NT2/D1 (cell line): ENCODE results near the gene SDK2.

Experiments used
- DNase-seq: peaks from one replicate; pipeline ENCODE4 v3.0.0-alpha.2; 2011; ENCODE audit warnings: low read depth, low spot score
- H3K27me3 ChIP-seq: 2 replicates; pipeline ENCODE4 v1.6.0; 2011; ENCODE audit warnings: mild to moderate bottlenecking; ENCODE audit not compliant: insufficient read length, insufficient read depth
- H3K36me3 ChIP-seq: 2 replicates; pipeline ENCODE4 v1.6.1; 2011; ENCODE audit warnings: mild to moderate bottlenecking, low read length, mixed read lengths; ENCODE audit not compliant: insufficient read depth, insufficient read length
- H3K4me1 ChIP-seq: 2 replicates; pipeline ENCODE4 v1.5.1; 2011; ENCODE audit not compliant: insufficient read depth, insufficient read length
- H3K4me3 ChIP-seq: 2 replicates; pipeline ENCODE4 v1.5.1; 2011; ENCODE audit warnings: low read depth; ENCODE audit not compliant: insufficient read length
- H3K9ac ChIP-seq: 2 replicates; pipeline ENCODE4 v1.6.0; 2011; ENCODE audit warnings: low read depth; ENCODE audit not compliant: insufficient read length
- H3K9me3 ChIP-seq: 2 replicates; pipeline ENCODE4 v1.5.1; 2011; ENCODE audit warnings: mild to moderate bottlenecking, low read length; ENCODE audit not compliant: insufficient read depth
- SUZ12 ChIP-seq: IDR thresholded peaks from 2 replicates; pipeline ENCODE4 v1.6.1; 2011; ENCODE audit not compliant: insufficient read length, insufficient read depth; ENCODE audit errors: extremely low read depth
- YY1 ChIP-seq: IDR thresholded peaks from 2 replicates; pipeline ENCODE4 v1.6.1; 2011; ENCODE audit not compliant: insufficient read length, insufficient read depth
- ZNF274 ChIP-seq: IDR thresholded peaks from 2 replicates; pipeline ENCODE4 v1.6.1; 2011; ENCODE audit warnings: mild to moderate bottlenecking, low read depth, low read length

The SDK2 gene

GRCh38 chr17:73348829-73349095 is 295.5 kb downstream of the SDK2 start:
- DNase-seq = no peak
- TF ChIP-seq ZNF274 = no peak
- no peak for TF ChIP-seq YY1
- TF ChIP-seq SUZ12 = no peak
- Histone ChIP-seq H3K27me3 (no peaks in the 10 kb centered on the region), H3K4me1 (peaks cover 32% of the 10 kb centered on the region), H3K9ac (peak overlapping the region; percentile 50), H3K4me3 (no peak overlapping the region), H3K36me3 (no peaks in the 10 kb centered on the region), H3K9me3 (no peaks in the 10 kb centered on the region)

GRCh38 chr17:73348018-73348828 is 296.0 kb downstream of the SDK2 start:
- Histone ChIP-seq H3K36me3 (no peaks in the 10 kb centered on the region), H3K27me3 (no peaks in the 10 kb centered on the region), H3K4me3 (no peak overlapping the region), H3K9ac (peak overlapping the region; percentile 17), H3K4me1 (peaks cover 35% of the 10 kb centered on the region), H3K9me3 (no peaks in the 10 kb centered on the region)
- TF ChIP-seq ZNF274 (no peak), YY1 (no peak), SUZ12 (no peak)
- no peak for DNase-seq

- Histone ChIP-seq H3K27me3 (no peaks in the 10 kb centered on the region), H3K36me3 (no peaks in the 10 kb centered on the region)
- no peak for DNase-seq
Observed at GRCh38 chr17:73347351-73347750, 296.9 kb downstream of the SDK2 start.

DNA sequence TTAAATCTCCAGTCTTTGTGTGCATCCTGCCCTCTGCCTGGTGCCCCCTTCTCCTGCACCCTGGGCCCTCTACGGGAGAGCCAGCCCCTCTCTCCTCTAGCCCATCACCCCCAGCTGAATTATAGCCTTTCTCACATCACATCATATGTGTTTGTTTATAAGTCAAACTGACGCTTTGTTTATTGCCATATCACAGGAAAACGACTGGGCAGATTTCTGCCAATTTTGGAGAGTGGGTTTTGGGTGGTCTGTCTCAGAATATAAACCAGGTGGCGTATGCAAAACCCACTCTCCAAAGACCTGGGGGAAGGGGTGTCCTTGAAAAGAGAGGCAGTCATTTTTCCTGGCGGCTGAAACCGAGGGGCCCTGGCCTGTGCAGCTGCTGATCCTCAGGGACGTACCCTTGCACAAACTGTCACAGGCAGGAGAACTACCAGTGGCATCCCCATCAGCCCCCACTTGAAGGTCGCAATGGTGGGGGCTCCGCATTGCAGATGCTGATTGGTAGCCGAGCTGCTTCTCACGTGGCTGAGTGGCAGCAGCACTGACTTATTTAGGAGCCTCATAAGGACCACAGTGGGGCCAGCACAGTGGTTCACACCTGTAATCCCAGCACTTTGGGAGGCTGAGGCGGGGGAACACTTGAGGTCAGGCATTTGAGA is 297.6 kb downstream of the SDK2 start:
- Histone ChIP-seq H3K4me3 (no peak overlapping the region), H3K4me1 (peaks cover 43% of the 10 kb centered on the region), H3K9ac (no peak overlapping the region), H3K27me3 (no peaks in the 10 kb centered on the region), H3K9me3 (no peaks in the 10 kb centered on the region), H3K36me3 (no peaks in the 10 kb centered on the region)
- TF ChIP-seq ZNF274 (no peak), YY1 (no peak), SUZ12 (no peak)
- DNase-seq = no peak

More at GRCh38 chr17:73347351-73347750, 296.9 kb downstream of the SDK2 start:
- Histone ChIP-seq H3K4me1 (peaks cover 41% of the 10 kb centered on the region), H3K9me3 (no peaks in the 10 kb centered on the region), H3K9ac (peak overlapping the region; percentile 43), H3K4me3 (no peak overlapping the region)
- TF ChIP-seq YY1 = no peak
- no peak for TF ChIP-seq SUZ12
- TF ChIP-seq ZNF274 = no peak

- Histone ChIP-seq H3K27me3 (no peaks in the 10 kb centered on the region), H3K4me3 (no peak overlapping the region), H3K9me3 (no peaks in the 10 kb centered on the region), H3K36me3 (no peaks in the 10 kb centered on the region), H3K9ac (peak overlapping the region; percentile 47), H3K4me1 (peaks cover 40% of the 10 kb centered on the region)
- TF ChIP-seq ZNF274 (no peak), YY1 (no peak), SUZ12 (no peak)
- DNase-seq = no peak
Observed at GRCh38 chr17:73343739-73344454, 300.3 kb downstream of the SDK2 start.

DNA sequence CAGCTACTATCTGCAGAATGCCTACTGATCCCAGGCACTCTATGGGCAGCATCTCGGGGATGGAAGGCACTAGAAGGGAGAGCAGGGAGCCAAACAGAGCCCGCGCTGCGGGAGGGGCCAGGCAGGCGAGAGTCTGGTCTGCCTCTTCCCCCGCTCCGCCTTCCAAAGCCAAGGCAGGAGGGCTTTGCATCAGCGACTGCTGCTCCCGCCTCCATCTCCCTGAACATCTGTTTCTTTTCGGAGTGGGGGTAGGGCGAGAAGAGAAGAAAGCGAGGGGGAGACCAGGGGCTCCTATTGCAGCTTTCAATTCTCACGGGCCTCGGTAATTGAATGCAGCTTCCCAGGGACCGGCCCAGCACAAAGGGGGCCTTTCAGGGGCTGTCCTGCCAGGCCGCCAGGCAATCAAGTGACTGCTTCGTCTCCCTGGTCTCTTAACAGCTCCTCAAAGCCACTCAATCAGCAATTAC is 301.0 kb downstream of the SDK2 start:
- Histone ChIP-seq H3K4me1 (peaks cover 35% of the 10 kb centered on the region), H3K4me3 (no peak overlapping the region), H3K27me3 (no peaks in the 10 kb centered on the region), H3K36me3 (no peaks in the 10 kb centered on the region), H3K9ac (peak overlapping the region; percentile 74), H3K9me3 (no peaks in the 10 kb centered on the region)
- DNase-seq = peak; percentile 80
- TF ChIP-seq ZNF274 (no peak), YY1 (no peak), SUZ12 (no peak)

DNA sequence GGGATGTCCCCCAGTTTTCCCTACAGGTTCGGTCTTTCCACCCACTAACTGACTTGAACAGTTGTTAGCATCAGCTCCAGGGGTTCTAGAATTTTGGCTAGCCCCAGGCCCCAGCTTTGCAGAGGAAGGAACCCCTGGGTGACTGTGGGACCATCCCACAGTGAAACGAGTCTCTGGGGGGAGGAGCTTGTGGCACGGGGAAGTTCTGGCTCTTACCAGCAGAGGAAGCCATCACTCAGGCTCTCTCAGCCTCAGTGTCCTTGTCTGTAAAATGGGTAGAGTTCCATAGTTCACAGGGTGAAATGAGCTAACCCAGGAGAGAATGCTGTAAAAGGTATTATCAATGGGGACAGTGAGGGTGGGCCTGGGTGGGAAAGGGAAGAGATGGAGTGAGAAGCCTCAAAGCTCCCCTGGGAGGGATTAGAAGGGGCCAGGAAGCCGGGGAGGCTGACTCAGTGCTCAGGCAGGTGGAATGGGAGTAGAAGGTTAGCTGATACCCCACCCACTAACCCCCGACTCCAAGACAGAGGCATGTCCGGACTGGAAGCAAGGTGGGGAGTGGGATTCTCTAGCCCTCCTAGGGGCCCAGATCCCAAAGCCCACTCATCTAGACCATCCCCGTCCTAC is 301.6 kb downstream of the SDK2 start:
- no peaks in the 10 kb centered on the region for H3K27me3 ChIP-seq
- H3K36me3 ChIP-seq = no peaks in the 10 kb centered on the region
- peak overlapping the region; percentile 74 for H3K9ac ChIP-seq
- H3K4me1 ChIP-seq = peaks cover 30% of the 10 kb centered on the region
- no peaks in the 10 kb centered on the region for H3K9me3 ChIP-seq
- no peak for TF ChIP-seq ZNF274
- TF ChIP-seq YY1 = no peak
- no peak for TF ChIP-seq SUZ12
- no peak for DNase-seq
- H3K4me3 ChIP-seq = no peak overlapping the region
